ENCODE data around the gene IGSF6. TPM values are rescaled to one million over a fixed set of nuclear protein-coding genes. Genes with fewer than 3 reads are reported as not detected.

IGSF6 gene
- total and polyA plus RNA-seq, 2 of the 4 experiments (the other 2 are of a cell fraction) = not detected

DNA sequence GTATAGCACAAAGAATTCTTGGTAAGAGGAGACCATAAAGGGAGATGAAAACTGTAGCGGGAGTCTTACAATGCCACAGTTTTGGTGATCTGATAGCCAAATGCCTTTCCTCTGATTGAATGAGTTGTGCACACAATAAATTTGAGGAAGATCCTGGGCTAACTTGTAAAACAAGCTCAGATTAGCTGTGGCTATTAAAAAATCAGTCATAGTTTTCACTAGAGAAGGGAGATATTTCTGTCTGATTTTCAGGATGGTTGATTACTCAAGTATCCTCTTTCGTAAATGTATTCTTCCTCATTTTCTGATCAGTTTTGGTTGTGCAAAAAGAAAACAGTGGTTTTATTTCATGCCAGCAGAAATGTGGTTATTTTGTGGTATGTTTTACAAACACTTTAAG is 62.1 kb downstream of the IGSF6 start:
- Histone ChIP-seq H3K56ac (ENCODE audit: extremely low read depth, insufficient read depth, low read length) (no peak overlapping the region), H3K14ac (replicated peaks; ENCODE audit: low read depth, low read length) (no peak overlapping the region), H3K9me1 (ENCODE audit: insufficient read depth, low read length) (0 out of 2 replicates have a peak, but pooled peaks cover 3% of the 10 kb centered on the region), H3K36me3 (ENCODE audit: control insufficient read depth, insufficient read depth, low read length) (no peaks in the 10 kb centered on the region), H2AK5ac (ENCODE audit: low read depth, low read length) (no peak overlapping the region), H2BK5ac (ENCODE audit: low read depth, low read length, poor library complexity, severe bottlenecking) (no peak overlapping the region), H2AFZ (replicated peaks; ENCODE audit: low read length, poor library complexity) (no peak overlapping the region), H3K27me3 (ENCODE audit: control insufficient read depth, insufficient read depth, low read length) (no peaks in the 10 kb centered on the region), H3K4me2 (ENCODE audit: low read depth, low read length) (no peak overlapping the region), H3K23ac (ENCODE audit: low read depth, low read length) (no peak overlapping the region), H4K5ac (ENCODE audit: low read depth, low read length) (no peak overlapping the region), H2BK20ac (ENCODE audit: low read depth, low read length) (no peak overlapping the region), H2BK15ac (ENCODE audit: low read depth, low read length) (no peak overlapping the region), H3K9me3 (ENCODE audit: control insufficient read depth, insufficient read depth, low read length) (no peaks in the 10 kb centered on the region), H4K8ac (ENCODE audit: low read depth in 2 of 2, low read length in 2 of 2) (no peak overlapping the region), H3K18ac (ENCODE audit: low read depth, low read length) (no peak overlapping the region), H4K91ac (ENCODE audit: insufficient read depth, low read depth, low read length) (no peak overlapping the region), H3K4me3 (ENCODE audit: insufficient read depth, low read depth, low read length) (no peak overlapping the region), H3K79me1 (ENCODE audit: low read depth in 1 of 2, low read length in 2 of 2) (no peaks in the 10 kb centered on the region), H4K20me1 (ENCODE audit: insufficient read depth, low read length) (no peaks in the 10 kb centered on the region), H3K27ac (ENCODE audit: insufficient read depth, low read length) (no peak overlapping the region), H3K9ac (ENCODE audit: low read depth, low read length) (no peak overlapping the region), H2AK9ac (replicated peaks; ENCODE audit: low read depth, low read length, poor library complexity) (no peak overlapping the region), H3K4ac (ENCODE audit: low read depth, low read length) (no peak overlapping the region), H2BK120ac (ENCODE audit: low read depth, low read length) (no peak overlapping the region), H3K4me1 (ENCODE audit: control insufficient read depth, insufficient read depth, low read length) (no peaks in the 10 kb centered on the region; the same call in 1 of the 2 replicates)
- BruUV-seq (replicated peaks) = no TSS peak
- POLR2A ChIA-PET (ENCODE audit: unreplicated experiment) = interaction anchor here (0.6 kb wide), 1 partner anchor 22 kb away, joined by 7 read pairs; no protein-coding TSS in a partner anchor
- in situ Hi-C loops (cut with MboI; ENCODE audit: low sequenced_read_pairs) = loop anchor here (10.0 kb wide), 1 partner anchor 65 kb away; the partner anchor contains the start of gene IGSF6
- no CpG with 5 or more reads among the region's 2 CpGs for WGBS, 2 experiments (ENCODE audit: extremely low coverage in 2 of 2, insufficient read length in 1 of 2)
- intact Hi-C loops (cut with micrococcal nuclease) = no loop called here
- TF ChIP-seq RFX5 (IDR thresholded peaks at IDR 0.05; ENCODE audit: low read depth, low read length) (no peak), SMC3 (IDR thresholded peaks at IDR 0.05; ENCODE audit: low read depth, low read length) (no peak), NFE2L2 (IDR thresholded peaks at IDR 0.05; ENCODE audit: low read depth, low read length) (no peak), MAZ (IDR thresholded peaks at IDR 0.05; ENCODE audit: borderline replicate concordance, low read depth, low read length) (no peak), MXI1 (IDR thresholded peaks at IDR 0.05; ENCODE audit: borderline replicate concordance, low read depth, low read length) (no peak), POLR2A (IDR thresholded peaks at IDR 0.05; ENCODE audit: low read depth, low read length) (no peak), USF2 (IDR thresholded peaks at IDR 0.05; ENCODE audit: low read depth, low read length) (no peak), RCOR1 (IDR thresholded peaks at IDR 0.05; ENCODE audit: insufficient replicate concordance, low read length) (no peak), RAD21 (IDR thresholded peaks at IDR 0.05; ENCODE audit: low read length) (no peak), MAFK (IDR thresholded peaks at IDR 0.05; ENCODE audit: low read depth, low read length) (no peak), FOS (IDR thresholded peaks at IDR 0.05; ENCODE audit: low read depth, low read length) (no peak), CHD1 (IDR thresholded peaks at IDR 0.05; ENCODE audit: low read depth, low read length) (no peak)
- TF ChIP-seq, protein P1, sequence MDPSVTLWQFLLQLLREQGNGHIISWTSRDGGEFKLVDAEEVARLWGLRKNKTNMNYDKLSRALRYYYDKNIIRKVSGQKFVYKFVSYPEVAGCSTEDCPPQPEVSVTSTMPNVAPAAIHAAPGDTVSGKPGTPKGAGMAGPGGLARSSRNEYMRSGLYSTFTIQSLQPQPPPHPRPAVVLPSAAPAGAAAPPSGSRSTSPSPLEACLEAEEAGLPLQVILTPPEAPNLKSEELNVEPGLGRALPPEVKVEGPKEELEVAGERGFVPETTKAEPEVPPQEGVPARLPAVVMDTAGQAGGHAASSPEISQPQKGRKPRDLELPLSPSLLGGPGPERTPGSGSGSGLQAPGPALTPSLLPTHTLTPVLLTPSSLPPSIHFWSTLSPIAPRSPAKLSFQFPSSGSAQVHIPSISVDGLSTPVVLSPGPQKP (IDR thresholded peaks at IDR 0.05; ENCODE audit: borderline replicate concordance, low read depth, low read length) = no peak
- dilution Hi-C loops (cut with HindIII; ENCODE audit: low sequenced_read_pairs, unreplicated experiment) = no loop called here
- CTCF ChIA-PET = interaction anchor here (0.6 kb wide), 1 partner anchor 114 kb away, joined by 5 read pairs; no protein-coding TSS in a partner anchor
- no peak for DNase-seq
- no peak for ATAC-seq (ENCODE audit: low read depth)

All from IMR-90 (cell line).